CD4-positive, alpha-beta T cell treated with Interleukin-12 subunit alpha and Interleukin-12 subunit beta, for 1 hour (primary cell): ENCODE results near the gene MAP2K5.

Experiments used
- DNase-seq: peaks from one replicate; pipeline ENCODE4 v3.0.0-alpha.2; 2020

Gene MAP2K5

GRCh38 chr15:67678993-67679392 lies 136.5 kb downstream of the MAP2K5 start:
- no peak for DNase-seq

DNA sequence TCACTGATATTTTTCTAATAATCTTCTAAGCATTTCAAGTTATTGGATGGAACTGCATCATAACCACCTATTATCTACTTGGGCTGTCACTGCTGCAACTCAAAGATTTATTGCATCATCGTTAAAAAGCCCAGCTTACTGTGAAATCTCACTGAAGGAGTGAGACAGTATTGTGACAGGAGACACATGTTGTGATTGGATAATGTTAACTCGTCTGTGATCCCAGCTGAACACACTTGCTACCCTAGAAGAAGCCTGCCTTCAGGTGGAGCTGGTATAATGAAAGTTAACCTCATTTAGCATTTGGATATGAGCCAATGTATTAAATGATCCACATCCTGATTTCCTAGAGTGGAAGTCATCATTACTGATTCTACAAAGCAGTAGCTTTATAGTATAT lies 138.1 kb downstream of the MAP2K5 start:
- DNase-seq = no peak

- no peak for DNase-seq
Measured at GRCh38 chr15:67685008-67685599, 142.6 kb downstream of the MAP2K5 start.

DNA sequence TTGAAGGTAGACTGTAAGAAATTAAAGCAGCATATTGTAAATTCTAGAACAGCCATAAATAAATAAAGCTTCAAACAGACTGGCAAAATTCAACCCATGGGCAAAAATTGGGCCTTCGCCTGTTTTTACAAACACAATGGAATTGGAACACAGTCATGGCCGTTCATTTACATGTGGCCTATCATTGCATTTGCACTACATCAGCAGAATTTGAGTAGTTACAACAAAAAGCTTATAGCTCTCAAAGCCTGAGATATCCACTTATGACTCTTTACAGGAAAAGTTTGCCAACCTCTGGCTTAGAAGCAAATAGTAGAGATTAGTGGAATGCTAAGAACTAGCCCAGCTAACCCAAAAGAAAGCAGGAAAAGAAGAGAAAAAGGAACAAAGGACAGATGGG lies 143.2 kb downstream of the MAP2K5 start:
- no peak for DNase-seq

- no peak for DNase-seq
Measured at GRCh38 chr15:67690936-67691335, 148.4 kb downstream of the MAP2K5 start.

- no peak for DNase-seq
Measured at GRCh38 chr15:67691450-67691849, 148.9 kb downstream of the MAP2K5 start.

- no peak for DNase-seq
Measured at GRCh38 chr15:67692573-67692972, 150.1 kb downstream of the MAP2K5 start.

GRCh38 chr15:67696087-67696486 lies 153.6 kb downstream of the MAP2K5 start:
- DNase-seq = no peak

DNA sequence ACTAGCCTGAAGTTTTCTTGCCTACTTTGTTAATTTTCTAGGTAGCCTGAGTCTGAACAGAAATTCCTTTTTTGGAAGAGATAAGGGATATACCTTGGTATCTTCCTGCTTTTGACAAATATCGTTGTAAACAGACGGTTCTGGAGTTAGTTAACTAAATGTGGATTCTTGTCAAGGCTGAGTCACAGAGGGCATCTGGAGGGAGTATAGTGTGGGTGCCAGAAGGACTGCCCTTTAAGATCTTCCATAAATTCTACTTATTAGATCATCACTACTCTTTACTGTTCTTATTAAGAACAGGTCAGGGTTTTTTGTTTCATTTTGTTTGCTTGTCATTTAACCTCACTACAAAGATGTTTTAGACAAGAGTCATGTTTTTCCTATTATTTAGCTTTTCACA lies 157.5 kb downstream of the MAP2K5 start:
- DNase-seq = no peak

- DNase-seq = no peak
Measured at GRCh38 chr15:67701669-67702068, 159.2 kb downstream of the MAP2K5 start.

- no peak for DNase-seq
Measured at GRCh38 chr15:67707520-67708283, 165.2 kb downstream of the MAP2K5 start.

GRCh38 chr15:67708500-67708899 lies 166.0 kb downstream of the MAP2K5 start:
- DNase-seq = no peak

- DNase-seq = no peak
Measured at GRCh38 chr15:67715170-67715569, 172.7 kb downstream of the MAP2K5 start.

DNA sequence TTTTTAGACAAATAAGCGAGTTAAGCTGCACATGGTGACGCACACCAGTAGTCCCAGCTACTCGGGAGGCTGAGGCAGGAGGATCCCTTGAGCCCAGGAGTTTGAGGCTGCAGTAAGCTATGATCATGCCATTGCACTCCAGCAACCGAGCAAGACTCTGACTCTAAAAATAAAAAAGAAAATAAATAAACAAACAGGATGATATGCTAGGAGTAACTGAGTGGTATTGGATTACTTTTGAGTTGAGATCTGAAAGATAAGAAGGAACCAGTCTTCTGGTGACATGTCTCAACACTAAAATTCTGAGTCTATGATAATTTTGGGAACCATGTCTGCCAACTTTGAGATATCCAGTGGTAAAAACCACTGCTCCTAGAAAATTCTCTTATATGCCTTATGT lies 173.7 kb downstream of the MAP2K5 start:
- no peak for DNase-seq

DNA sequence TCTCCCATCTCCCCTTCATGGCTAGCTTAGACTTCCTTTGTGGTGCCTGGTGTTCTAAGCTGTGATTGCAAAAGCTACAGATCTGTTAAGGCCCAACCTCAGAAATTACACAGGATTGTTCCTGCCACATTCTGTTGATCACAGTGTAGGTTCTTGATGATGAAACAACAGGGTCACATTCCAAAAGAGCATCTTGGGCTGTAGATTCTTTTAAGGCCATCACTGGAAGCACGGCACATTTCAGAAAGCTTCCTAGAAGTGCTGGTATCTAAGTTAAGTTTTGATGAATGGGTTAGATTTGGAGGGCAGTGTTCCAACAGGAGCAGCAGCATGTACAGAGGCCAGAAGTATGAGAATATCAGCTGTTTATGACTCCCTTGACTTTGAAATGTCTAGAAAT lies 175.3 kb downstream of the MAP2K5 start:
- no peak for DNase-seq

- DNase-seq = no peak
Measured at GRCh38 chr15:67719330-67719959, 176.9 kb downstream of the MAP2K5 start.

DNA sequence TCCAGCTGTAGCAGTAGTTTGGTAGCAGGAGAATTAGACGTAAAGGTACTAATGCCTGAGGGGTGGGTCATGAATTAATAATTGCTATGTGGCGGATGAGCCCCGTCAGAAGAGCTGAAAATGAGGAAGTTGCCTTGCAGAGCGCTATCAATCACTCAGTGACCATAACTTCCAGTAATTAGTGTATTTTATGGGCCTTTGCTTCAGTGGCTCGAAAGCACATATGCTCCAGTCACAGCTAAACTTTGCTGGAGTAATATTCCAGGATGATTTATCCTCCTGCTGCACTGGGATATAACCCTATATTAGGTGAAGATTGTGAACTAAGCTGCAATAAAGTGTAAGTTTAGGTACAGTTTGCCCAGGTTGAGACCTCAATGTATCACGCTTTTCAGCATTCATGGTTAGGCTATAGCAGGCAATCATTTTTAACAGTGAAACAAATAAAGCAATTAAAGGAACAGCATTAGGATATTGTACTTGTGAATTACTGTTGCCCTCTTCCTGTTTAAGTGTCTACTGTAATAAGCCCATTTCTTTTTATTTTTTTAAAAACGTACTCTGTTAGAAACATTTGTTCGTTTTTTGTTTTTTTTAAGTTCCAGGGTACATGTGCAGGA lies 178.2 kb downstream of the MAP2K5 start:
- DNase-seq = no peak

- DNase-seq = no peak
Measured at GRCh38 chr15:67722030-67722817, 179.7 kb downstream of the MAP2K5 start.

DNA sequence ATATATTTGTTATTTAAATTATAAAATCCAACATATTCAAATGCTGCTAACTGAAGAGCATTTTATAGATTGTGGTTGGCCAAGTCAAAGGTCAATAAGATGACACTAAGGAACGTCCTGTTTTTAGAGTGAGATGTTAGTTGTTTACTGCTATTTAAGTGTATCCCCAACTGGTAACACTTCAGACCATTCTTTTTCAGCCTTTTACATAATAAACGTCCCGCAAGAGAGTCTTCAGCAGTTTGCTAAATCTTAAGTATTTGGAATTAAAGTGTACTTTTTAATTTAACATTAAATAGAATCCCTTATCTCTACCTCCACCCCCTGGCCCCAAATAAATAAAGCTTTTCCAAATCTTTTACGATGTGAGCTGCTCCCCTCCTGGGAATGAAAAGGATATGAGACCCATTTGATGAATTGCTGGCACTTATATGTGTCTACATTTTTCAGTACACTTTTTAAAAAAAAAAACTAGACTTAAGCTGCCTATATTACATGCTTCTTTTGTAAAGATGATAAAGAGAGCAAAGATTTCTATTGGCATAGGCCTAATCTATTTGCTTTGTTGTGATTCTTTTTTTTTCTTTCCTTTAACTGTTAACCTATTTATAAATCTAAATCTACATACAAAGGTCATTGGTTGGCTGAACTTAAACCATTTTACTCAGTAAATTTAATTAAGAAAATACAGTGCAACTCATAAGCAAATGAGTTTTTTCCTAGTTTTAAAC lies 181.0 kb downstream of the MAP2K5 start:
- no peak for DNase-seq

- DNase-seq = no peak
Measured at GRCh38 chr15:67724691-67725375, 182.3 kb downstream of the MAP2K5 start.

GRCh38 chr15:67730135-67730534 lies 187.6 kb downstream of the MAP2K5 start:
- DNase-seq = no peak
